Activated naive CD4-positive, alpha-beta T cell (primary cell): ENCODE results near the gene AGAP4.
"Not testable (repeated sequence)": the region's sequence is repeated elsewhere in the genome, so short reads cannot be mapped to it uniquely, and the experiment has no call there.

Source experiments
- DNase-seq, 4 experiments: peaks; one replicate each; lab custom pipeline; 2025; lab: John Stamatoyannopoulos, UW

Gene AGAP4

GRCh38 chr10:45847400-45847799 lies at the start of gene AGAP4:
Gene AGAP4 (minus strand): TSS chr10:45847500. CDS start chr10:45847347, 153 bp downstream.
- not testable (repeated sequence) for DNase-seq

- DNase-seq: not testable (repeated sequence)
Observed at GRCh38 chr10:45890721-45891120, 43.4 kb upstream of the AGAP4 start.

- not testable (repeated sequence) for DNase-seq
Observed at GRCh38 chr10:45889539-45890230, 42.4 kb upstream of the AGAP4 start.

- DNase-seq: not testable (repeated sequence)
Observed at GRCh38 chr10:45882880-45883279, 35.6 kb upstream of the AGAP4 start.

- not testable (repeated sequence) for DNase-seq
Observed at GRCh38 chr10:45865404-45865803, 18.1 kb upstream of the AGAP4 start.

- DNase-seq: not testable (repeated sequence)
Observed at GRCh38 chr10:45864264-45864663, 17.0 kb upstream of the AGAP4 start.

GRCh38 chr10:45863632-45864031 lies 16.3 kb upstream of the AGAP4 start:
- DNase-seq: not testable (repeated sequence)

- DNase-seq: not testable (repeated sequence)
Observed at GRCh38 chr10:45857931-45858330, 10.6 kb upstream of the AGAP4 start.

- DNase-seq: not testable (repeated sequence)
Observed at GRCh38 chr10:45848467-45848866, 1.2 kb upstream of the AGAP4 start.

GRCh38 chr10:45822918-45823317 lies 24.4 kb downstream of the AGAP4 start:
- DNase-seq: not testable (repeated sequence)

GRCh38 chr10:45820107-45820830 lies 27.0 kb downstream of the AGAP4 start:
- not testable (repeated sequence) for DNase-seq

GRCh38 chr10:45819552-45819951 lies 27.7 kb downstream of the AGAP4 start:
- no peak for DNase-seq

GRCh38 chr10:45817912-45818311 lies 29.4 kb downstream of the AGAP4 start:
- no peak for DNase-seq

- no peak for DNase-seq
Observed at GRCh38 chr10:45817130-45817859, 30.0 kb downstream of the AGAP4 start.

GRCh38 chr10:45814146-45814545 lies 33.2 kb downstream of the AGAP4 start:
- DNase-seq: not testable (repeated sequence)

GRCh38 chr10:45812959-45813358 lies 34.3 kb downstream of the AGAP4 start:
- not testable (repeated sequence) for DNase-seq

GRCh38 chr10:45811075-45811474 lies 36.2 kb downstream of the AGAP4 start:
- DNase-seq: no peak

- DNase-seq: no peak
Observed at GRCh38 chr10:45809837-45810236, 37.5 kb downstream of the AGAP4 start.

- not testable (repeated sequence) for DNase-seq
Observed at GRCh38 chr10:45804996-45805395, 42.3 kb downstream of the AGAP4 start.

GRCh38 chr10:45803060-45804010 lies 44.0 kb downstream of the AGAP4 start:
- DNase-seq: not testable (repeated sequence)

GRCh38 chr10:45794761-45795160 lies 52.5 kb downstream of the AGAP4 start:
- DNase-seq: not testable (repeated sequence)
